A673 (cell line): ENCODE measurements around the gene MAD2L2.

ENCODE experiments used
- CTCF ChIP-seq: fragments of 300-800, 200-600 bp; sonication (generic); conservative IDR thresholded peaks from 2 replicates; pipeline ENCODE4 v1.5.1; 2017; ENCODE audit warnings: low read depth, mild to moderate bottlenecking, antibody characterized with exemption, low read length, moderate library complexity, mixed read lengths
- EZH2 ChIP-seq: fragments of 200-600 bp; sonication (generic); IDR thresholded peaks from 2 replicates; pipeline ENCODE4 v1.6.1; 2017; ENCODE audit warnings: borderline replicate concordance, low read depth, mild to moderate bottlenecking, mixed read lengths, antibody characterized with exemption, low read length; ENCODE audit not compliant: poor library complexity, severe bottlenecking

GRCh38 chr1:11673089-11673769, 7.7 kb downstream of the MAD2L2 start:
- no peak for TF ChIP-seq CTCF
- no peak for TF ChIP-seq EZH2
